GM19025 (cell line): Measurements from ENCODE around the gene SGK1.
"Not testable (repeated sequence)": the region's sequence is repeated elsewhere in the genome, so short reads cannot be mapped to it uniquely, and the experiment has no call there.

Experiments
- ATAC-seq: cut with Tn5 transposase; IDR thresholded peaks from one replicate; pipeline ENCODE4 v1.9.1; 2021; ENCODE audit warnings: mild to moderate bottlenecking, low read depth, moderate library complexity; ENCODE audit not compliant: unreplicated experiment

Gene SGK1

GRCh38 chr6:134233180-134233955 is 84.5 kb downstream of the SGK1 start:
- no peak for ATAC-seq

GRCh38 chr6:134230940-134231339 is 87.0 kb downstream of the SGK1 start:
- no peak for ATAC-seq

- no peak for ATAC-seq
Observed at GRCh38 chr6:134230087-134230700, 87.7 kb downstream of the SGK1 start.

GRCh38 chr6:134229520-134229919 is 88.4 kb downstream of the SGK1 start:
- no peak for ATAC-seq

GRCh38 chr6:134223796-134224420 is 94.0 kb downstream of the SGK1 start:
- no peak for ATAC-seq

GRCh38 chr6:134221250-134221649 is 96.7 kb downstream of the SGK1 start:
- ATAC-seq: no peak

- no peak for ATAC-seq
Observed at GRCh38 chr6:134217798-134218140, 100.1 kb downstream of the SGK1 start.

- no peak for ATAC-seq
Observed at GRCh38 chr6:134217105-134217797, 100.7 kb downstream of the SGK1 start.

- no peak for ATAC-seq
Observed at GRCh38 chr6:134216301-134217010, 101.5 kb downstream of the SGK1 start.

- not testable (repeated sequence) for ATAC-seq
Observed at GRCh38 chr6:134213410-134213809, 104.5 kb downstream of the SGK1 start.

GRCh38 chr6:134211297-134211696 is 106.6 kb downstream of the SGK1 start:
- no peak for ATAC-seq

GRCh38 chr6:134207421-134207820 is 110.5 kb downstream of the SGK1 start:
- ATAC-seq: no peak

- ATAC-seq: no peak
Observed at GRCh38 chr6:134205366-134205765, 112.5 kb downstream of the SGK1 start.

- ATAC-seq: not testable (repeated sequence)
Observed at GRCh38 chr6:134204759-134205158, 113.2 kb downstream of the SGK1 start.

- ATAC-seq: no peak
Observed at GRCh38 chr6:134204031-134204430, 113.9 kb downstream of the SGK1 start.

GRCh38 chr6:134201716-134202115 is 116.2 kb downstream of the SGK1 start:
- no peak for ATAC-seq

- ATAC-seq: no peak
Observed at GRCh38 chr6:134199848-134200606, 117.9 kb downstream of the SGK1 start.

- no peak for ATAC-seq
Observed at GRCh38 chr6:134198093-134198492, 119.8 kb downstream of the SGK1 start.

GRCh38 chr6:134197685-134198084 is 120.2 kb downstream of the SGK1 start:
- not testable (repeated sequence) for ATAC-seq
